Measurements from ENCODE around the gene EPS15. TPM values are rescaled to one million over a fixed set of nuclear protein-coding genes. Genes with fewer than 3 reads are reported as not detected.

Gene EPS15
- total and polyA plus RNA-seq, 2 experiments from 2014 or later: 26.9 to 41.1 TPM

DNA sequence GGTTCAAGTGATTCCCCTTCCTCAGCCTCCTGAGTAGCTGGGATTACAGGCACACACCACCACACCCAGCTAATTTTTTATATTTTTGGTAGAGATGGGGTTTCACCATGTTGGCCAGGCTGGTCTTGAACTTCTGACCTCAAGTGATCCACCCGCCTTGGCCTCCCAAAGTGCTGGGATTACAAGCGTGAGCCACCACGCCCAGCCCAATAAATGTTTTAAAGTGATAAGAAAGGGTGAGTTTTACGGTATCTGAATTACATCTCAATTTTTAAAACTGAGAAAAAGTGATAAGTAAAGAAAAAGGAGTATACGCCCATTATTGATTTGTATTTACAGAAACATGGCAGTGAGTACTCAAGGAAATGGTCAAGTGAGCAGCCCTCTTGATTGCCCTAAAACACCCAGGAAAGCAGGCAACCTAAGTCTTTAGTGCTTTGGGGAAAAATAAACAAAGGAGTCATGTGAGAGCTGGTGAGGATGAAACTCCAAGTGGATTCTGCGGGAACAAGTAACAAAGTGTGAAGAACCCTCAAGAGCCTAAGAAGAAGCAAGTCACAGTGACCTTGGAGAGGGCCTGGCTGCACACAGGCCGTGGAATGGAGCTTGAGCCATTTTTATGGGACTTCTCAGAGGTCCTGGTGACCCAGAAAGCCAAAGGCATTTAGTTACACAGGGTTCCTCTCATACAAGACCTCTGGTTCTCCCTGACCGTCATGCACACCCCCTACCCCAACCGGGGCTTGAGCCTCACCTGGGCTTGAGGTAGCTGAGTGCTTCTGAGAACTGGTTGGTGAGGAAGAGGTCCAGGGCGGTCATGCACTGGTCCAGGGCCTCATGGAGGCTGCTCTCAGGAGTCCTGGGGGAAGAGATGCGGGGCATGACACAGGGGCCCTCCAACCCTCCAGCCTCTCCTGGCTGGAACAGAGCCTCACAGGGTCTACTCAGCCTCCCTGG lies 197.8 kb downstream of the EPS15 start:
- Histone ChIP-seq H3K27me3 (replicated peaks; ENCODE audit: insufficient read depth) (no peaks in the 10 kb centered on the region), H3K9me3 (ENCODE audit: low read depth) (no peaks in the 10 kb centered on the region), H3K4me2 (ENCODE audit: unreplicated experiment) (no peak overlapping the region), H3F3A (ENCODE audit: insufficient read depth) (no peaks in the 10 kb centered on the region), H3K9me2 (ENCODE audit: insufficient read depth) (no peaks in the 10 kb centered on the region), H3K27ac (no peak overlapping the region), H3K9ac (no peak overlapping the region), H2AFZ (no peak overlapping the region), H3K4me1 (ENCODE audit: insufficient read depth) (no peaks in the 10 kb centered on the region), H4K20me1 (ENCODE audit: insufficient read depth) (no peaks in the 10 kb centered on the region), H3K4me3 (no peak overlapping the region), H3K79me2 (ENCODE audit: insufficient read depth) (no peaks in the 10 kb centered on the region), H3K36me3 (ENCODE audit: low read depth) (no peaks in the 10 kb centered on the region)
- DNase-seq: no peak
- in situ Hi-C loops (cut with MboI): no loop called here
- WGBS, 2 experiments (ENCODE audit: low coverage in 1 of 2, low lambda C conversion rate in 2 of 2, missing lambda C conversion rate in 2 of 2): 90 to 92% methylated on average over 11 of the region's 11 CpGs
- TF ChIP-seq EZH2 (IDR thresholded peaks at IDR 0.05; ENCODE audit: insufficient read depth, poor library complexity, severe bottlenecking): no peak
- no peak for TF ChIP-seq EZH2phosphoT487 (IDR thresholded peaks at IDR 0.05; ENCODE audit: insufficient read depth, low read depth)

DNA sequence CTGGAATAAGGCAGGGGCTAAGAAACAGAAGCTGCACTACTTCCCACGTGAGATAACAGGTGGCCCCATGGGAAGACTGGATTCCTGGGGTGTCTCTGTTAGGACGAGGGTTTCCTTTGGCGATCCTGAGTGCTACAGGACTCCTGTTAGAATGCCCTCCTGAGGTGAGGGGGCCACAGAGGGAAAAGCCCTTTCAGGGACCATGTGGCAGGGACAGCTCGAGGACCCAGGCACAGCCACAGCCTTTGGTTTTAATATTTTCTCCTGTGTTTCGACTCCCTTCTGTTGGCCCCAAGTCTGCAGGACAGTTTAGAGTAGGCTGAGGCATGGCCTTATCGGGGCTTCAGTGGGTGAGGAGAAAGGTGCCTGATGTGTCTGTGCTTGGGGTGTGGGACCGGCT lies 201.3 kb downstream of the EPS15 start:
- Histone ChIP-seq H3K4me1 (ENCODE audit: insufficient read depth) (peaks cover 15% of the 10 kb centered on the region), H3K27me3 (replicated peaks; ENCODE audit: insufficient read depth) (no peaks in the 10 kb centered on the region), H3K9me2 (ENCODE audit: insufficient read depth) (no peaks in the 10 kb centered on the region), H3F3A (ENCODE audit: insufficient read depth) (no peaks in the 10 kb centered on the region), H3K9me3 (ENCODE audit: low read depth) (no peaks in the 10 kb centered on the region), H3K36me3 (ENCODE audit: low read depth) (no peaks in the 10 kb centered on the region), H3K4me2 (ENCODE audit: unreplicated experiment) (no peak overlapping the region), H3K79me2 (ENCODE audit: insufficient read depth) (no peaks in the 10 kb centered on the region), H3K9ac (no peak overlapping the region), H3K27ac (no peak overlapping the region), H3K4me3 (no peak overlapping the region), H2AFZ (no peak overlapping the region), H4K20me1 (ENCODE audit: insufficient read depth) (no peaks in the 10 kb centered on the region)
- WGBS, 2 experiments (ENCODE audit: low coverage in 1 of 2, low lambda C conversion rate in 2 of 2, missing lambda C conversion rate in 2 of 2): 83 to 87% methylated on average over 7 of the region's 7 CpGs
- TF ChIP-seq EZH2phosphoT487 (IDR thresholded peaks at IDR 0.05; ENCODE audit: insufficient read depth, low read depth) (no peak), EZH2 (IDR thresholded peaks at IDR 0.05; ENCODE audit: insufficient read depth, poor library complexity, severe bottlenecking) (no peak)
- DNase-seq: no peak
- in situ Hi-C loops (cut with MboI): no loop called here

DNA sequence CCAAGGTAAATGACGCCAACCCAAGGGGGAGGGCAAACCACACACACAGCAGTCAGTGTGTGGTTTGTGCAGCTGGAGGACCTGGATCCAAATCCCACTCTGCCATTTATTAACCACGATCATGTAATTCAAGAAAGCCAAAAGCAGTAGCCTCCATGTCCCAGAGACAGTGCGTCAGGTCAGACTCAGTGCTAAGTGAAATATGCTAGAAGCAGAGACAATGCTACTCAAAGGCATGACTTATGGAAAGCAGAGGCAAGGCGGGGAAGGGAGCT lies 202.3 kb downstream of the EPS15 start:
- no peaks in the 10 kb centered on the region for H3K9me3 ChIP-seq (ENCODE audit: low read depth)
- TF ChIP-seq EZH2phosphoT487 (IDR thresholded peaks at IDR 0.05; ENCODE audit: insufficient read depth, low read depth) (no peak), EZH2 (IDR thresholded peaks at IDR 0.05; ENCODE audit: insufficient read depth, poor library complexity, severe bottlenecking) (no peak)
- H3K9ac ChIP-seq: no peak overlapping the region
- no peaks in the 10 kb centered on the region for H4K20me1 ChIP-seq (ENCODE audit: insufficient read depth)
- no peak overlapping the region for H3K27ac ChIP-seq
- 90 to 99% methylated on average over 4 of the region's 4 CpGs for WGBS, 2 experiments (ENCODE audit: low coverage in 1 of 2, low lambda C conversion rate in 2 of 2, missing lambda C conversion rate in 2 of 2)
- DNase-seq: no peak
- H2AFZ ChIP-seq: no peak overlapping the region
- no peaks in the 10 kb centered on the region for H3K27me3 ChIP-seq (replicated peaks; ENCODE audit: insufficient read depth)
- peaks cover 15% of the 10 kb centered on the region for H3K4me1 ChIP-seq (ENCODE audit: insufficient read depth)
- no peak overlapping the region for H3K4me2 ChIP-seq (ENCODE audit: unreplicated experiment)
- no peaks in the 10 kb centered on the region for H3K9me2 ChIP-seq (ENCODE audit: insufficient read depth)
- H3K36me3 ChIP-seq (ENCODE audit: low read depth): no peaks in the 10 kb centered on the region
- H3K79me2 ChIP-seq (ENCODE audit: insufficient read depth): no peaks in the 10 kb centered on the region
- no peak overlapping the region for H3K4me3 ChIP-seq
- no peaks in the 10 kb centered on the region for H3F3A ChIP-seq (ENCODE audit: insufficient read depth)
- in situ Hi-C loops (cut with MboI): no loop called here

DNA sequence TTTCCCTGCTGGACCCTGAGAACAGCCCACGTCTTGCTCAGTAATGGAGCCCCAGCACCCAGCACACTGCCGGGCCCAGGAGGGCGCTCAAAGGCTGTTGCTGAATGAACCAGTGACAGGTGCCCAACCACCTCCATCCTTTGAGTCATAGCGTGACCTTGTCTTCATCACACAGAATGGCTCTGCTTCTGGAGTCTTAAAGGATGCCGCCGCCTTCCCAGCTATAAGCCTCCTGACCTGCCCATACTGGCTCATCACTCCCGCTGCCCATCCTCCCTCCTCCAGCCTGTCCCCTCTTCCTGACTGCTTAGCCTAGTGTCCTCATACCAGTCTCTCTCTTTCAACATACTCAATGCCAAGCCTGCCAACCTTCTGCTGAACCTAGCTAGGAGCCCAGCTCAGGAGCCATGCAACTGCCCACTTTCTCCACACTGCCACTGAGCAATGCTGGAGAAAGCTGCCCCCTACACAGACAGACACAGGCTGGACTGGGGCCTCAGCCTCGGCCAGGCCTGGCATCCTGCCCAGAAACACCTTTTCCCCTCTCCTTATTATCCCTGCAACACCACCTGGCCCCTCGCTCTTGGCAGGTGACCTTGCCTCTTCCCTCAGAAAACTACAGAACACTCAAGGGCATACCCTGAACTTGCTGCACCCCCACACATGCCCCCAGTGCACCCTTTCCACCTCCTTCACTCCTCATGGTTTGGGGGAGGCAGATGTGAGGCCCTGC lies 202.8 kb downstream of the EPS15 start:
- no peaks in the 10 kb centered on the region for H3K79me2 ChIP-seq (ENCODE audit: insufficient read depth)
- no peaks in the 10 kb centered on the region for H3K9me3 ChIP-seq (ENCODE audit: low read depth)
- no peak overlapping the region for H3K4me2 ChIP-seq (ENCODE audit: unreplicated experiment)
- whole genome bisulfite sequencing, 2 experiments (ENCODE audit: low coverage in 1 of 2, low lambda C conversion rate in 2 of 2, missing lambda C conversion rate in 2 of 2): 92 to 93% methylated on average over 9 of the region's 9 CpGs
- no peak overlapping the region for H3K27ac ChIP-seq
- in situ Hi-C loops (cut with MboI): no loop called here
- no peak overlapping the region for H2AFZ ChIP-seq
- H3K4me1 ChIP-seq (ENCODE audit: insufficient read depth): peaks cover 15% of the 10 kb centered on the region
- no peaks in the 10 kb centered on the region for H3K9me2 ChIP-seq (ENCODE audit: insufficient read depth)
- no peak overlapping the region for H3K4me3 ChIP-seq
- no peaks in the 10 kb centered on the region for H4K20me1 ChIP-seq (ENCODE audit: insufficient read depth)
- H3K27me3 ChIP-seq (replicated peaks; ENCODE audit: insufficient read depth): no peaks in the 10 kb centered on the region
- TF ChIP-seq EZH2phosphoT487 (IDR thresholded peaks at IDR 0.05; ENCODE audit: insufficient read depth, low read depth) (no peak), EZH2 (IDR thresholded peaks at IDR 0.05; ENCODE audit: insufficient read depth, poor library complexity, severe bottlenecking) (no peak)
- no peaks in the 10 kb centered on the region for H3K36me3 ChIP-seq (ENCODE audit: low read depth)
- no peaks in the 10 kb centered on the region for H3F3A ChIP-seq (ENCODE audit: insufficient read depth)
- H3K9ac ChIP-seq: no peak overlapping the region
- DNase-seq: no peak

Measured in GM23248 (cell line).